ENCODE measurements around the gene THADA. TPM values are rescaled to one million over a fixed set of nuclear protein-coding genes. Genes with fewer than 3 reads are reported as not detected.

The THADA gene
- polyA plus RNA-seq, 3 donors, result 7.3 to 11.2 (median 9.7) TPM

GRCh38 chr2:43458014-43458628, 137.7 kb downstream of the THADA start:
- Histone ChIP-seq H3K4me3 (replicated peaks in 1 of 3; ENCODE audit: low read depth in 2 of 3, low read length in 3 of 3) (no peak overlapping the region), H3K27me3 (ENCODE audit: control insufficient read depth in 2 of 2, insufficient read depth in 2 of 2, low read length in 2 of 2) (no peaks in the 10 kb centered on the region), H3K4me2 (replicated peaks; ENCODE audit: extremely low read depth, low read length, poor library complexity, severe bottlenecking) (no peak overlapping the region), H2AFZ (ENCODE audit: insufficient read depth, low read depth, low read length, poor library complexity, severe bottlenecking) (no peak overlapping the region), H3K27ac (ENCODE audit: low read depth in 1 of 2, low read length in 2 of 2) (peak overlapping the region in 1 of 2 donors; percentile 14), H3K9me3 (replicated peaks in 1 of 2; ENCODE audit: control insufficient read depth in 1 of 2, insufficient read depth in 1 of 2, low read length in 2 of 2) (no peaks in the 10 kb centered on the region), H4K20me1 (ENCODE audit: insufficient read depth, low read length) (no peaks in the 10 kb centered on the region), H3K79me2 (ENCODE audit: insufficient read depth, low read length) (peaks cover 11% of the 10 kb centered on the region), H3K4me1 (ENCODE audit: control insufficient read depth in 1 of 2, insufficient read depth in 2 of 2, low read length in 2 of 2) (peaks cover 63 to 86% of the 10 kb centered on the region in 2 donors), H3K9ac (ENCODE audit: insufficient read depth, low read length, poor library complexity, severe bottlenecking) (no peak overlapping the region), H3K36me3 (replicated peaks in 1 of 2; ENCODE audit: control insufficient read depth in 1 of 2, insufficient read depth in 2 of 2, low read length in 2 of 2) (no peaks in the 10 kb centered on the region)
- Mint-ChIP-seq H3K4me3 (no peak overlapping the region), H3K27me3 (ENCODE audit: low read depth in 3 of 3) (peaks cover 0 to 3% (median 0%) of the 10 kb centered on the region in 3 donors), H3K4me1 (peaks cover 74% of the 10 kb centered on the region), H3K36me3 (peaks cover 3 to 10% of the 10 kb centered on the region in 2 donors), H3K9me3 (no peaks in the 10 kb centered on the region), H3K27ac (peak overlapping the region in 6 of 7 donors; percentile 27 to 85 (median 81))
- DNase-seq, result peak in 2 of 3 donors; percentile 9 to 22
- WGBS (ENCODE audit: insufficient coverage), result 100% methylated on average over 2 of the region's 4 CpGs
- TF ChIP-seq CTCF (IDR thresholded peaks at IDR 0.05), result no peak
- intact Hi-C loops (cut with micrococcal nuclease), result no loop called here

GRCh38 chr2:43455731-43456642, 139.9 kb downstream of the THADA start:
- Histone ChIP-seq H3K4me3 (replicated peaks in 1 of 3; ENCODE audit: low read depth in 2 of 3, low read length in 3 of 3) (peak overlapping the region in 1 of 3 experiments; percentile 36), H3K9me3 (replicated peaks in 1 of 2; ENCODE audit: control insufficient read depth in 1 of 2, insufficient read depth in 1 of 2, low read length in 2 of 2) (no peaks in the 10 kb centered on the region), H3K27ac (ENCODE audit: low read depth in 1 of 2, low read length in 2 of 2) (peak overlapping the region in 1 of 2 donors; percentile 64), H3K9ac (ENCODE audit: insufficient read depth, low read length, poor library complexity, severe bottlenecking) (no peak overlapping the region), H3K4me2 (replicated peaks; ENCODE audit: extremely low read depth, low read length, poor library complexity, severe bottlenecking) (peak overlapping the region; percentile 56), H3K36me3 (replicated peaks in 1 of 2; ENCODE audit: control insufficient read depth in 1 of 2, insufficient read depth in 2 of 2, low read length in 2 of 2) (no peaks in the 10 kb centered on the region), H2AFZ (ENCODE audit: insufficient read depth, low read depth, low read length, poor library complexity, severe bottlenecking) (no peak overlapping the region), H3K79me2 (ENCODE audit: insufficient read depth, low read length) (peaks cover 11% of the 10 kb centered on the region), H3K27me3 (ENCODE audit: control insufficient read depth in 2 of 2, insufficient read depth in 2 of 2, low read length in 2 of 2) (no peaks in the 10 kb centered on the region), H3K4me1 (ENCODE audit: control insufficient read depth in 1 of 2, insufficient read depth in 2 of 2, low read length in 2 of 2) (peaks cover 50 to 70% of the 10 kb centered on the region in 2 donors), H4K20me1 (ENCODE audit: insufficient read depth, low read length) (no peaks in the 10 kb centered on the region)
- peaks cover 0 to 3% (median 0%) of the 10 kb centered on the region in 3 donors for H3K27me3 Mint-ChIP-seq (ENCODE audit: low read depth in 3 of 3)
- peak; percentile 48 to 73 (median 52) for DNase-seq
- peaks cover 0 to 2% (median 0%) of the 10 kb centered on the region in 7 donors for H3K9me3 Mint-ChIP-seq
- peaks cover 66% of the 10 kb centered on the region for H3K4me1 Mint-ChIP-seq
- H3K36me3 Mint-ChIP-seq, result peaks cover 10 to 11% of the 10 kb centered on the region in 2 donors
- TF ChIP-seq CTCF (IDR thresholded peaks at IDR 0.05), result no peak
- WGBS (ENCODE audit: insufficient coverage), result 6% methylated on average over 3 of the region's 6 CpGs
- intact Hi-C loops (cut with micrococcal nuclease), result no loop called here
- peak overlapping the region in 1 of 2 donors; percentile 61 for H3K4me3 Mint-ChIP-seq
- peak overlapping the region; percentile 28 to 91 (median 68) for H3K27ac Mint-ChIP-seq

Data from CD14-positive monocyte (primary cell).